GM06990 (cell line): ENCODE results near the gene NUDT16L1.

Experiments
- DNase-seq: peaks from one replicate; pipeline ENCODE4 v3.0.0-alpha.2; 2011; ENCODE audit not compliant: insufficient read length; ENCODE audit errors: extremely low read depth
- H3K27me3 ChIP-seq: replicated peaks from 2 replicates; pipeline ENCODE4 v1.6.0; 2011; ENCODE audit warnings: low read length; ENCODE audit not compliant: control insufficient read depth, insufficient read depth
- H3K36me3 ChIP-seq: 2 replicates; pipeline ENCODE4 v1.5.1; 2011; ENCODE audit warnings: low read length; ENCODE audit not compliant: control insufficient read depth, insufficient read depth
- H3K4me3 ChIP-seq: replicated peaks from 2 replicates; pipeline ENCODE4 v1.5.1; 2011; ENCODE audit warnings: low read depth, mild to moderate bottlenecking, control low read depth, low read length
- TF ChIP-seq, protein P1 (sequence below): IDR thresholded peaks from 2 replicates; pipeline ENCODE4 v1.5.1; 2011; ENCODE audit warnings: low read length, control low read depth, mild to moderate bottlenecking, inconsistent platforms; ENCODE audit not compliant: insufficient read depth, poor library complexity, severe bottlenecking

The NUDT16L1 gene

GRCh38 chr16:4689864-4690704 is 3.3 kb upstream of the NUDT16L1 start:
- no peak overlapping the region for H3K4me3 ChIP-seq
- H3K36me3 ChIP-seq: peaks cover 22% of the 10 kb centered on the region
- TF ChIP-seq, protein P1, sequence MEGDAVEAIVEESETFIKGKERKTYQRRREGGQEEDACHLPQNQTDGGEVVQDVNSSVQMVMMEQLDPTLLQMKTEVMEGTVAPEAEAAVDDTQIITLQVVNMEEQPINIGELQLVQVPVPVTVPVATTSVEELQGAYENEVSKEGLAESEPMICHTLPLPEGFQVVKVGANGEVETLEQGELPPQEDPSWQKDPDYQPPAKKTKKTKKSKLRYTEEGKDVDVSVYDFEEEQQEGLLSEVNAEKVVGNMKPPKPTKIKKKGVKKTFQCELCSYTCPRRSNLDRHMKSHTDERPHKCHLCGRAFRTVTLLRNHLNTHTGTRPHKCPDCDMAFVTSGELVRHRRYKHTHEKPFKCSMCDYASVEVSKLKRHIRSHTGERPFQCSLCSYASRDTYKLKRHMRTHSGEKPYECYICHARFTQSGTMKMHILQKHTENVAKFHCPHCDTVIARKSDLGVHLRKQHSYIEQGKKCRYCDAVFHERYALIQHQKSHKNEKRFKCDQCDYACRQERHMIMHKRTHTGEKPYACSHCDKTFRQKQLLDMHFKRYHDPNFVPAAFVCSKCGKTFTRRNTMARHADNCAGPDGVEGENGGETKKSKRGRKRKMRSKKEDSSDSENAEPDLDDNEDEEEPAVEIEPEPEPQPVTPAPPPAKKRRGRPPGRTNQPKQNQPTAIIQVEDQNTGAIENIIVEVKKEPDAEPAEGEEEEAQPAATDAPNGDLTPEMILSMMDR: no peak
- H3K27me3 ChIP-seq: no peaks in the 10 kb centered on the region
- no peak for DNase-seq

DNA sequence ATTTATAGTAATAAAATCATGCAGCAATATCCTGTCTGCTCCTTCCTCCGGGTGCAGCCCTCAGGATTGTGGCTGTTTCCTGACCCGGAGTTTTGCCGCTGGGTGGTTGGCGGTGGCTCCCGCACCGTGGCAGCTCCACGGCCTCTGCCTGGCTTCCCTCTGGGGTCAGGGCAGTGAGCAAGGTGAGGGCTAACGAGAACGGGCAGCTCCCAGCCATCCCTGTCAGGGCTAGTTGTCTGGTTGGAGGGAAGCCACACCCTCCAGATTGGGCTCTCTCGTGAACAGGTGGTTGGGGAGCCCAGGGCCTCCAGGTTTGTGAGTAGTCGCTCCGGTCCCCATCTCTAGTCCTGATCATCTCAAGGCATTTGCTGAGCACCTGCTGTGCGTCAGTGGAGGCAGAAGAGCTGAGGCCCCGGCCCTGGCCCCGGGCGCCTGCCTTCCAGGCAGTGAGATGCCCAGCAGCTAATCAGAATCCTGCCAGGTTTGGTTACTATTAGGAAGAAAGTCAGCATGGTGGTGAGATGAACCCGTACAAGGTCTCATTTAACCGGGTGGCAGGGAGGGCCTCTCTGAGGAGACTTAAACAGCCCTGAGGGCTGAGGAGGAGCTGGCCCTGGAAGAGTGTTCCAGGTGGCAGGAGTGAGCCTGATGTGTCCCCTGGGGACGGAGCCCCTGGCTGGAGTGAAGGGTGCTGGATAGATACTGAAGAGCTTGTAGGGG is 2.3 kb upstream of the NUDT16L1 start:
- TF ChIP-seq, protein P1: no peak
- no peaks in the 10 kb centered on the region for H3K27me3 ChIP-seq
- DNase-seq: no peak
- peaks cover 23% of the 10 kb centered on the region for H3K36me3 ChIP-seq
- H3K4me3 ChIP-seq: no peak overlapping the region

- TF ChIP-seq, protein P1: no peak
- no peak overlapping the region for H3K4me3 ChIP-seq
Observed at GRCh38 chr16:4691666-4692412, 1.5 kb upstream of the NUDT16L1 start.

GRCh38 chr16:4692460-4693295 is 684 bp upstream of the NUDT16L1 start:
- no peak for DNase-seq
- TF ChIP-seq, protein P1: no peak
- Histone ChIP-seq H3K27me3 (no peaks in the 10 kb centered on the region), H3K36me3 (peaks cover 24% of the 10 kb centered on the region), H3K4me3 (peak overlapping the region; percentile 73)

More at GRCh38 chr16:4691666-4692412, 1.5 kb upstream of the NUDT16L1 start:
- Histone ChIP-seq H3K27me3 (no peaks in the 10 kb centered on the region), H3K36me3 (peaks cover 20% of the 10 kb centered on the region)
- no peak for DNase-seq
